Mammary epithelial cell (primary cell): Measurements from ENCODE around the gene AREL1.

ENCODE experiments used
- CTCF ChIP-seq, 2 donors: IDR thresholded peaks in 1 of 2; conservative IDR thresholded peaks in 1 of 2; 2 replicates each; pipeline ENCODE4 v1.5.1; 2011 to 2012; ENCODE audit warnings: inconsistent platforms in 2 of 2, low read length in 2 of 2, mild to moderate bottlenecking in 2 of 2, control low read depth in 1 of 2, low read depth in 1 of 2; ENCODE audit not compliant: insufficient read depth in 1 of 2; ENCODE audit errors: extremely low read depth in 1 of 2
- EZH2 ChIP-seq: IDR thresholded peaks from 2 replicates; pipeline ENCODE4 v1.6.1; 2012; ENCODE audit warnings: low read length, inconsistent platforms, borderline replicate concordance

- no peak for TF ChIP-seq CTCF (conservative IDR thresholded peaks at IDR 0.05 in 1 of 2, IDR thresholded peaks at IDR 0.05 in 1 of 2; ENCODE audit: extremely low read depth in 1 of 2, insufficient read depth in 1 of 2, low read depth in 1 of 2, low read length in 2 of 2)
- TF ChIP-seq EZH2, result no peak
These were observed 26.6 kb upstream of the AREL1 start for GRCh38 chr14:74739293-74740030.
